Measurements from ENCODE around the gene NCAPH2.

DNA sequence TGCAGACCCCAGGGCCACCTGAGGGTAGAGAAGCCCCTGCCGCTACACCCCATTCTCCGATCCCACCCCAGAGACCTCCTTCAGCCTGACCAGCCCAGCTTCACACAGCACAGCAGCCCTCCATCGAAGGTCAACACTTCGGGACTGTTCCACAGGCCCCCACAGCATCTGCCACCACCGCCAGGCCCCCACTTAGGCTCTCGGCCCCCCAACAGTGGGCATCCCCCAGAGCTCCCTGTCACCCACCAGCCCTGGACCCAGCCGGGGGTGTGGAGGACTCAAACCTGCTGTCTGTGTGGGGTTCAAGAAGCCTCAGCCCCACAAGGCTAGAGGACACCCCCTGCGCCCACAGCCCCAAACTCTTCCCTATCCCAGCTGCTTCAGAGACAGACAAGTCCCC lies 39.4 kb upstream of the NCAPH2 start:
- no peak for TF ChIP-seq BHLHE40 (IDR thresholded peaks at IDR 0.05; ENCODE audit: borderline replicate concordance)
- TF ChIP-seq SUZ12 (IDR thresholded peaks at IDR 0.05) = no peak
- TF ChIP-seq FOXM1 (IDR thresholded peaks at IDR 0.05; ENCODE audit: borderline replicate concordance) = no peak
- TF ChIP-seq FOXA1 (IDR thresholded peaks at IDR 0.05) = no peak
- TF ChIP-seq SP1 (IDR thresholded peaks at IDR 0.05) = no peak
- TF ChIP-seq, protein P1, sequence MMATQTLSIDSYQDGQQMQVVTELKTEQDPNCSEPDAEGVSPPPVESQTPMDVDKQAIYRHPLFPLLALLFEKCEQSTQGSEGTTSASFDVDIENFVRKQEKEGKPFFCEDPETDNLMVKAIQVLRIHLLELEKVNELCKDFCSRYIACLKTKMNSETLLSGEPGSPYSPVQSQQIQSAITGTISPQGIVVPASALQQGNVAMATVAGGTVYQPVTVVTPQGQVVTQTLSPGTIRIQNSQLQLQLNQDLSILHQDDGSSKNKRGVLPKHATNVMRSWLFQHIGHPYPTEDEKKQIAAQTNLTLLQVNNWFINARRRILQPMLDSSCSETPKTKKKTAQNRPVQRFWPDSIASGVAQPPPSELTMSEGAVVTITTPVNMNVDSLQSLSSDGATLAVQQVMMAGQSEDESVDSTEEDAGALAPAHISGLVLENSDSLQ (IDR thresholded peaks at IDR 0.05) = no peak
- TF ChIP-seq CTBP1 (IDR thresholded peaks at IDR 0.05; ENCODE audit: borderline replicate concordance) = no peak
